ENCODE measurements around the gene ERMARD.

DNA sequence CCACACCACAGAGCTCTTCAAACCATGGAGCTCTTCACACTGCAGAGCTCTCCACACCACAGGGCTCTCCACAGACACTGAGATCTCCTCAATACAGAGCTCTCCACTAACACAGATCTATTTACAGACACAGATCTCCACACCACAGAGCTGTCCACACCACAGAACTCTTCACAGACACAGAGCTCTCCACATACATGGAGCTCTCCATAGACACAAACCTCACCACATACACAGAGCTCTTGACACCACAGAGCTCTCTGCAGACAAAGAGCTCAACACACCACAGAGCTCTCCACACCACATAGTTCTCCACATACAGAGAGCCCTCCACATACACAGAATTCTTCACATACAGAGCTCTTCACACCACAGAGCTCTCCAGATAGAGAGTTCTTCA lies 53.0 kb downstream of the ERMARD start:
- TF ChIP-seq POLR2A (IDR thresholded peaks at IDR 0.05) (no peak), EP300 (IDR thresholded peaks at IDR 0.05) (no peak), POLR2AphosphoS5 (IDR thresholded peaks at IDR 0.05) (no peak)
